HepG2 (cell line): ENCODE results near the gene EARS2. TPM values are rescaled to one million over a fixed set of nuclear protein-coding genes. Genes with fewer than 3 reads are reported as not detected.

Experiments
- HIVEP1 ChIP-seq: sonication (generic); formaldehyde crosslinking; IDR thresholded peaks from 2 replicates; pipeline ENCODE4 v1.4.0; 2020; ENCODE audit warnings: mild to moderate bottlenecking, missing genetic modification reagents
- HNF4G ChIP-seq, 2 experiments: sonication (generic) in 1 of 2; formaldehyde crosslinking in 1 of 2; IDR thresholded peaks; 2 replicates each; pipeline versions ENCODE4 v1.4.0 to v1.6.1; 2011 to 2020; ENCODE audit warnings: borderline replicate concordance in 2 of 2, low read depth in 2 of 2, mild to moderate bottlenecking in 2 of 2, low read length in 1 of 2, missing genetic modification reagents in 1 of 2, moderate library complexity in 1 of 2
- HOXD1 ChIP-seq: sonication (generic); formaldehyde crosslinking; IDR thresholded peaks from 2 replicates; pipeline ENCODE4 v1.5.0; 2020; ENCODE audit warnings: missing genetic modification reagents
- NCOA5 ChIP-seq: sonication (generic); formaldehyde crosslinking; IDR thresholded peaks from 2 replicates; pipeline ENCODE4 v1.4.0; 2020; ENCODE audit warnings: missing genetic modification reagents
- NR3C1 ChIP-seq: sonication (generic); formaldehyde crosslinking; IDR thresholded peaks from 2 replicates; pipeline ENCODE4 v1.4.0; 2020; ENCODE audit warnings: missing genetic modification reagents
- RFX3 ChIP-seq: IDR thresholded peaks from 2 replicates; pipeline ENCODE4 v1.6.1; 2016; ENCODE audit warnings: missing biosample characterization, missing genetic modification reagents
- TBP ChIP-seq: sonication (generic); formaldehyde crosslinking; IDR thresholded peaks from 2 replicates; pipeline ENCODE4 v1.5.0; 2020; ENCODE audit warnings: missing genetic modification reagents
- ZFP36L1 ChIP-seq: sonication (generic); formaldehyde crosslinking; IDR thresholded peaks from 2 replicates; pipeline ENCODE4 v1.8.0; 2022; ENCODE audit warnings: mild to moderate bottlenecking, missing genetic modification reagents, moderate library complexity
- ZIK1 ChIP-seq: sonication (generic); formaldehyde crosslinking; IDR thresholded peaks from 2 replicates; pipeline ENCODE4 v1.5.0; 2020; ENCODE audit warnings: mild to moderate bottlenecking, low read depth, missing genetic modification reagents, borderline replicate concordance
- ZNF232 ChIP-seq: sonication (generic); formaldehyde crosslinking; IDR thresholded peaks from 2 replicates; pipeline ENCODE4 v1.4.0; 2020; ENCODE audit warnings: missing genetic modification reagents, borderline replicate concordance
- ZNF446 ChIP-seq: sonication (generic); formaldehyde crosslinking; IDR thresholded peaks from 2 replicates; pipeline ENCODE4 v1.5.0; 2020; ENCODE audit warnings: mild to moderate bottlenecking, missing genetic modification reagents
- ZNF720 ChIP-seq: sonication (generic); formaldehyde crosslinking; IDR thresholded peaks from 2 replicates; pipeline ENCODE4 v1.4.0; 2020; ENCODE audit warnings: missing genetic modification reagents
- ZNF766 ChIP-seq: sonication (generic); formaldehyde crosslinking; IDR thresholded peaks from 2 replicates; pipeline ENCODE4 v1.5.0; 2020; ENCODE audit warnings: missing genetic modification reagents, borderline replicate concordance
- ZNF781 ChIP-seq: sonication (generic); formaldehyde crosslinking; IDR thresholded peaks from 2 replicates; pipeline ENCODE4 v1.5.1; 2020; ENCODE audit warnings: borderline replicate concordance, mild to moderate bottlenecking, missing genetic modification reagents; ENCODE audit errors: not compliant biosample characterization
- ZNF878 ChIP-seq: sonication (generic); formaldehyde crosslinking; IDR thresholded peaks from 2 replicates; pipeline ENCODE4 v1.8.1; 2023; ENCODE audit warnings: mild to moderate bottlenecking, missing genetic modification reagents, moderate library complexity
- polyA plus RNA-seq, 8 experiments: library from polyadenylated mRNA; depleted of rRNA in 3 of 8; stranded (reverse) in 7 of 8; unstranded in 1 of 8; fragments of >200 nt; fragmentation: Illumina TruSeq in 4 of 8; extraction: Trizol in 4 of 8; gene quantifications; 2 replicates each; pipeline versions ENCODE4 v1.2.1 to v1.2.3, GENCODE V29; 2011 to 2016; ENCODE audit warnings: low read depth in 4 of 8, missing spikeins in 1 of 8, mixed read lengths in 1 of 8; ENCODE audit not compliant: insufficient read depth in 1 of 8
- total RNA-seq, 5 experiments: library from RNA; depleted of rRNA; stranded (reverse); fragments of >200 nt; fragmentation: Illumina TruSeq; extraction: Trizol; gene quantifications; 2 replicates each; pipeline ENCODE4 v1.2.3, GENCODE V29; 2016; ENCODE audit warnings: low read depth in 1 of 5
- TF ChIP-seq, protein P1 (sequence below): sonication (generic); formaldehyde crosslinking; IDR thresholded peaks from 2 replicates; pipeline ENCODE4 v1.5.0; 2020; ENCODE audit warnings: missing genetic modification reagents
- TF ChIP-seq, protein P2 (sequence below): sonication (generic); formaldehyde crosslinking; IDR thresholded peaks from 2 replicates; pipeline ENCODE4 v1.5.1; 2020; ENCODE audit warnings: missing genetic modification reagents, mild to moderate bottlenecking, borderline replicate concordance
- TF ChIP-seq, protein P3 (sequence below): sonication (generic); formaldehyde crosslinking; IDR thresholded peaks from 2 replicates; pipeline ENCODE4 v1.4.0; 2020; ENCODE audit warnings: mild to moderate bottlenecking, missing genetic modification reagents, borderline replicate concordance
- TF ChIP-seq, protein P4 (sequence below): sonication (generic); formaldehyde crosslinking; conservative IDR thresholded peaks from 2 replicates; pipeline ENCODE4 v1.8.0; 2022; ENCODE audit warnings: mild to moderate bottlenecking, moderate library complexity, missing genetic modification reagents
- TF ChIP-seq, protein P5 (sequence below): sonication (generic); formaldehyde crosslinking; IDR thresholded peaks from 2 replicates; pipeline ENCODE4 v1.9.0; 2021; ENCODE audit warnings: missing genetic modification reagents, borderline replicate concordance

Gene EARS2
- total and polyA plus RNA-seq, 2 of the 13 experiments (the other 11 are each of a cell fraction or from before 2014, with no cell fraction given): 49.4 to 80.4 TPM

DNA sequence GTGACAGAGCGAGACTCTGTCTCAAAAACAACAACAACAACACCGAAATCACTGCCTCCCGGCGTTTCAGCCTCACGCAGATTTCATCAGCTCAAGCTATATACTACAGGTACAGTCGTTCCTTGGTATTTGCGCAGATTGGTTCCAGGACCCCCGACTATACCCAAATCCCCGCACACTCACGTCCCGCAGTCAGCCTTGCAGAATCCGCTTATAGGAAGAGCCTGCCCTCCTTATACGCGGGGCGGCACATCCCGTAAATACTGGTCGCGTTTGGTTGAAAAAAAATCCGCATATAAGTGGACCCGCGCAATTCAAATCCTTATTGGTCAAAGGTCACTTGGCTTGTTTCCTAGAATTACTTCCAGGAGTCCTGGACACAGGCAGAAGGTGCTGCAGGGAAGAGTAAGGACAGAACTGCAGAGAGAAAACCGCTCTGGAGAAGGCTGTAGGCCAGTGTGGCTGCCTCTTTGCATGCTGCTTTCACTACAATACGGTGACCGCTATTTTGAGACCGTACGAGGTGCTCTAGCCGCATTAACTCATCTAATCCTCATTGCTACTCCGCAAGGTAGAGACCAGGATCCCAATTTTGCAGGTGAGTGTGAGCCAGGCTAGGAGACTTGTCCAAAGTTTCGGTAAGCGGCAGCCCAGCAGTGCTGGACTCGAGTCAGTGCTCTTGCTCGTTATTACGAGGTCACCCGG, 38.2 kb upstream of the EARS2 start (continued):
- TF ChIP-seq ZFP36L1 (CRISPR knock-in tag) (peak; percentile 49; the same call in 1 of the 2 replicates), ZNF766 (CRISPR knock-in tag) (no peak), ZNF232 (CRISPR knock-in tag) (no peak; the same call in 1 of the 2 replicates), NR3C1 (CRISPR knock-in tag) (no peak), ZNF781 (CRISPR knock-in tag) (peak; percentile 22), ZNF720 (CRISPR knock-in tag) (no peak), HNF4G (IDR thresholded peaks at IDR 0.05; ENCODE audit: borderline replicate concordance, low read depth, low read length) (peak; percentile 33; the same call in 1 of the 2 replicates), HNF4G (CRISPR knock-in tag; IDR thresholded peaks at IDR 0.05; ENCODE audit: borderline replicate concordance, low read depth) (no peak), ZNF446 (CRISPR knock-in tag) (0 out of 2 replicates have a peak, but pooled peaks have one; percentile 61), ZNF878 (CRISPR knock-in tag) (0 out of 2 replicates have a peak, but pooled peaks have one; percentile 8), HIVEP1 (CRISPR knock-in tag) (0 out of 2 replicates have a peak, but pooled peaks have one; percentile 7), TBP (no peak), NCOA5 (0 out of 2 replicates have a peak, but pooled peaks have one; percentile 33), RFX3 (CRISPR knock-in tag) (no peak), ZIK1 (CRISPR knock-in tag) (peak; percentile 7; the same call in 1 of the 2 replicates), HOXD1 (0 out of 2 replicates have a peak, but pooled peaks have one; percentile 19)
- TF ChIP-seq, protein P1, sequence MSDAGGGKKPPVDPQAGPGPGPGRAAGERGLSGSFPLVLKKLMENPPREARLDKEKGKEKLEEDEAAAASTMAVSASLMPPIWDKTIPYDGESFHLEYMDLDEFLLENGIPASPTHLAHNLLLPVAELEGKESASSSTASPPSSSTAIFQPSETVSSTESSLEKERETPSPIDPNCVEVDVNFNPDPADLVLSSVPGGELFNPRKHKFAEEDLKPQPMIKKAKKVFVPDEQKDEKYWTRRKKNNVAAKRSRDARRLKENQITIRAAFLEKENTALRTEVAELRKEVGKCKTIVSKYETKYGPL: no peak
- TF ChIP-seq, protein P2, sequence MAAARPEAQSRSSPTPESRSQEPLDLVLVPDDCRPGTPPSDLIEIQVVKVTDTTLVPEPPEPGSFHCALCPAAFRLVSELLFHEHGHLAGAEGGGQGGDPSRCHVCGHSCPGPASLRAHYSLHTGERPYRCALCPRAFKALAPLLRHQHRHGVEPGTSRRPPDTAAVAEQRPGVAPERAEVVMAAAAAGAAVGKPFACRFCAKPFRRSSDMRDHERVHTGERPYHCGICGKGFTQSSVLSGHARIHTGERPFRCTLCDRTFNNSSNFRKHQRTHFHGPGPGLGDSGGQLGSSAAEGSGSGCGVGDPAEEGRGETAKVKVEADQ (CRISPR knock-in tag): no peak
- TF ChIP-seq, protein P3, sequence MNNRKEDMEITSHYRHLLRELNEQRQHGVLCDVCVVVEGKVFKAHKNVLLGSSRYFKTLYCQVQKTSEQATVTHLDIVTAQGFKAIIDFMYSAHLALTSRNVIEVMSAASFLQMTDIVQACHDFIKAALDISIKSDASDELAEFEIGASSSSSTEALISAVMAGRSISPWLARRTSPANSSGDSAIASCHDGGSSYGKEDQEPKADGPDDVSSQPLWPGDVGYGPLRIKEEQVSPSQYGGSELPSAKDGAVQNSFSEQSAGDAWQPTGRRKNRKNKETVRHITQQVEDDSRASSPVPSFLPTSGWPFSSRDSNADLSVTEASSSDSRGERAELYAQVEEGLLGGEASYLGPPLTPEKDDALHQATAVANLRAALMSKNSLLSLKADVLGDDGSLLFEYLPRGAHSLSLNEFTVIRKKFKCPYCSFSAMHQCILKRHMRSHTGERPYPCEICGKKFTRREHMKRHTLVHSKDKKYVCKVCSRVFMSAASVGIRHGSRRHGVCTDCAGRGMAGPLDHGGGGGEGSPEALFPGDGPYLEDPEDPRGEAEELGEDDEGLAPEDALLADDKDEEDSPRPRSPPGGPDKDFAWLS (CRISPR knock-in tag): no peak
- TF ChIP-seq, protein P4, sequence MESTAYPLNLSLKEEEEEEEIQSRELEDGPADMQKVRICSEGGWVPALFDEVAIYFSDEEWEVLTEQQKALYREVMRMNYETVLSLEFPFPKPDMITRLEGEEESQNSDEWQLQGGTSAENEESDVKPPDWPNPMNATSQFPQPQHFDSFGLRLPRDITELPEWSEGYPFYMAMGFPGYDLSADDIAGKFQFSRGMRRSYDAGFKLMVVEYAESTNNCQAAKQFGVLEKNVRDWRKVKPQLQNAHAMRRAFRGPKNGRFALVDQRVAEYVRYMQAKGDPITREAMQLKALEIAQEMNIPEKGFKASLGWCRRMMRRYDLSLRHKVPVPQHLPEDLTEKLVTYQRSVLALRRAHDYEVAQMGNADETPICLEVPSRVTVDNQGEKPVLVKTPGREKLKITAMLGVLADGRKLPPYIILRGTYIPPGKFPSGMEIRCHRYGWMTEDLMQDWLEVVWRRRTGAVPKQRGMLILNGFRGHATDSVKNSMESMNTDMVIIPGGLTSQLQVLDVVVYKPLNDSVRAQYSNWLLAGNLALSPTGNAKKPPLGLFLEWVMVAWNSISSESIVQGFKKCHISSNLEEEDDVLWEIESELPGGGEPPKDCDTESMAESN: 0 out of 2 replicates have a peak, but pooled peaks have one; percentile 47
- TF ChIP-seq, protein P5, sequence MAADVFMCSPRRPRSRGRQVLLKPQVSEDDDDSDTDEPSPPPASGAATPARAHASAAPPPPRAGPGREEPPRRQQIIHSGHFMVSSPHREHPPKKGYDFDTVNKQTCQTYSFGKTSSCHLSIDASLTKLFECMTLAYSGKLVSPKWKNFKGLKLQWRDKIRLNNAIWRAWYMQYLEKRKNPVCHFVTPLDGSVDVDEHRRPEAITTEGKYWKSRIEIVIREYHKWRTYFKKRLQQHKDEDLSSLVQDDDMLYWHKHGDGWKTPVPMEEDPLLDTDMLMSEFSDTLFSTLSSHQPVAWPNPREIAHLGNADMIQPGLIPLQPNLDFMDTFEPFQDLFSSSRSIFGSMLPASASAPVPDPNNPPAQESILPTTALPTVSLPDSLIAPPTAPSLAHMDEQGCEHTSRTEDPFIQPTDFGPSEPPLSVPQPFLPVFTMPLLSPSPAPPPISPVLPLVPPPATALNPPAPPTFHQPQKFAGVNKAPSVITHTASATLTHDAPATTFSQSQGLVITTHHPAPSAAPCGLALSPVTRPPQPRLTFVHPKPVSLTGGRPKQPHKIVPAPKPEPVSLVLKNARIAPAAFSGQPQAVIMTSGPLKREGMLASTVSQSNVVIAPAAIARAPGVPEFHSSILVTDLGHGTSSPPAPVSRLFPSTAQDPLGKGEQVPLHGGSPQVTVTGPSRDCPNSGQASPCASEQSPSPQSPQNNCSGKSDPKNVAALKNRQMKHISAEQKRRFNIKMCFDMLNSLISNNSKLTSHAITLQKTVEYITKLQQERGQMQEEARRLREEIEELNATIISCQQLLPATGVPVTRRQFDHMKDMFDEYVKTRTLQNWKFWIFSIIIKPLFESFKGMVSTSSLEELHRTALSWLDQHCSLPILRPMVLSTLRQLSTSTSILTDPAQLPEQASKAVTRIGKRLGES (CRISPR knock-in tag): no peak
